ENCODE data around the gene ZNF836. TPM values are rescaled to one million over a fixed set of nuclear protein-coding genes. Genes with fewer than 3 reads are reported as not detected.

Gene ZNF836
- total RNA-seq, 1 experiment from 2014 or later = 4.3 TPM

DNA sequence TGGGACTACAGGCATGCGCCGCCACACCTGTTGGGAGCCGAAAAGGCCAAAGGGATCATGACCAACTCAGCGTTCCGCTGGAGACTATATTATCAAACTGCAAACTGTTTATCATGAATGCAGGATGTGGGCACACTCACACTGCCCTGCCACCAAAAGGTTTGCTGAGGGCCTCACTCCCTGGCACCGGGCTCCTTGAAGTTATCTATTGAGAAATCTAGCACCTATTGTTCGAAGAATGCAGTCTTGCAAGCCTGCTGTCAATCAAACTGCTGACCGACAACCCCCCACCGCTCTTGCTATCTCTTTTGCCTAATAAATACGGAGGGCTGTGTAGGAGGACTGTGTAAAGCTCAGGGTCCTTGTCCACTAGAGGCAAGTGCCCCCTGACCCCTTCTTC is 5.2 kb upstream of the ZNF836 start:
- no peak for TF ChIP-seq CTCF (IDR thresholded peaks at IDR 0.05; ENCODE audit: unreplicated experiment)
- Mint-ChIP-seq H3K4me1 (ENCODE audit: insufficient read depth, unreplicated experiment) (no peaks in the 10 kb centered on the region), H3K36me3 (ENCODE audit: insufficient read depth, unreplicated experiment) (peaks cover 5% of the 10 kb centered on the region), H3K27me3 (ENCODE audit: insufficient read depth, unreplicated experiment) (no peaks in the 10 kb centered on the region), H3K4me3 (ENCODE audit: unreplicated experiment) (no peak overlapping the region), H3K9me3 (ENCODE audit: unreplicated experiment) (peaks cover 25% of the 10 kb centered on the region), H3K27ac (ENCODE audit: low read depth, unreplicated experiment) (no peak overlapping the region)
- no peak for DNase-seq (ENCODE audit: unreplicated experiment)
- intact Hi-C loops (cut with micrococcal nuclease) = no loop called here
- ChIA-PET CTCF (interaction anchor here (0.6 to 1.2 kb wide), 2 partner anchors 8 to 38 kb away, joined by 3 to 5 read pairs; no protein-coding TSS in a partner anchor), POLR2A (interaction anchor here (1.2 kb wide), 1 partner anchor 13 kb away, joined by 4 read pairs; the partner anchor contains the start of gene PPP2R1A)
- BruUV-seq (replicated peaks) = no TSS peak

GRCh38 chr19:52172347-52172746 is 926 bp upstream of the ZNF836 start:
- intact Hi-C loops (cut with micrococcal nuclease) = no loop called here
- ChIA-PET CTCF (interaction anchor here (0.7 to 2.2 kb wide), 4 partner anchors 12 to 752 kb away, joined by 3 to 4 read pairs (median 4); partner anchors contain the start of gene ZNF616), POLR2A (interaction anchor here (0.6 to 3.7 kb wide), 9 partner anchors 10 to 523 kb away, joined by 3 to 45 read pairs (median 3); partner anchors contain the start of genes PPP2R1A, ZNF432, ZNF616 and ZNF841)
- no peaks in the 10 kb centered on the region for H3K27me3 Mint-ChIP-seq (ENCODE audit: insufficient read depth, unreplicated experiment)
- H3K4me1 Mint-ChIP-seq (ENCODE audit: insufficient read depth, unreplicated experiment) = peaks cover 11% of the 10 kb centered on the region
- no peak overlapping the region for H3K27ac Mint-ChIP-seq (ENCODE audit: low read depth, unreplicated experiment)
- peak overlapping the region; percentile 99 for H3K4me3 Mint-ChIP-seq (ENCODE audit: unreplicated experiment)
- H3K9me3 Mint-ChIP-seq (ENCODE audit: unreplicated experiment) = peaks cover 14% of the 10 kb centered on the region
- BruUV-seq (replicated peaks) = no TSS peak
- DNase-seq (ENCODE audit: unreplicated experiment) = no peak
- no peak for TF ChIP-seq CTCF (IDR thresholded peaks at IDR 0.05; ENCODE audit: unreplicated experiment)
- H3K36me3 Mint-ChIP-seq (ENCODE audit: insufficient read depth, unreplicated experiment) = peaks cover 23% of the 10 kb centered on the region

DNA sequence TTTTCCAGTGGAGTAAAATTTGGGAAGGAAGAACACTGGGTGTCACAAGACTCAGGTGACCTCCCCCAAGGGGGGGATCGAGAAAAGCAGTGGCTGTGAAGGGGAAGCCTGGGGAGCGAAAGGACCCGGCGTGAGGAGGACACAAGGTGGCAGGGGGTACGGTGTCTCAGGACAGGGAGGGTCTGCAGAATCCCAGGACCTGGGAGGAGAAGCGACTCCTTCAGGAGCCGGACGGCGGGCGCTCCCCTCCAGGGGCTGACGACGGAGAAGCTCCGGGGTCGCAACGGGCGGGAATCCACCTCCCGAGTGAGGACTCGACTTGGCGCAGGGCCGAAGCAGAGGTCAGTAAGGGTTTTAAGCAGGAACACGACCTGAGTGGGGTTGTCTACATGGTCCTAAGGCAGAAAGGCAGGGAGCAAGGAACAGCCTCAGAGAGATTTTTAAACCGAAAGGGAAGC is 529 bp downstream of the ZNF836 start:
- intact Hi-C loops (cut with micrococcal nuclease) = no loop called here
- no peak for TF ChIP-seq CTCF (IDR thresholded peaks at IDR 0.05; ENCODE audit: unreplicated experiment)
- ChIA-PET CTCF (interaction anchor here (2.2 kb wide), 1 partner anchor 32 kb away, joined by 4 read pairs; no protein-coding TSS in a partner anchor), POLR2A (interaction anchor here (1.0 to 3.7 kb wide), 4 partner anchors 18 to 122 kb away, joined by 3 to 45 read pairs (median 24); partner anchors contain the start of genes PPP2R1A, ZNF432 and ZNF616)
- H3K9me3 Mint-ChIP-seq (ENCODE audit: unreplicated experiment) = peaks cover 4% of the 10 kb centered on the region
- H3K4me1 Mint-ChIP-seq (ENCODE audit: insufficient read depth, unreplicated experiment) = peaks cover 11% of the 10 kb centered on the region
- H3K4me3 Mint-ChIP-seq (ENCODE audit: unreplicated experiment) = peak overlapping the region; percentile 99
- H3K27me3 Mint-ChIP-seq (ENCODE audit: insufficient read depth, unreplicated experiment) = no peaks in the 10 kb centered on the region
- H3K36me3 Mint-ChIP-seq (ENCODE audit: insufficient read depth, unreplicated experiment) = peaks cover 34% of the 10 kb centered on the region
- peak overlapping the region; percentile 60 for H3K27ac Mint-ChIP-seq (ENCODE audit: low read depth, unreplicated experiment)
- peak; percentile 3 for DNase-seq (ENCODE audit: unreplicated experiment)
- BruUV-seq (replicated peaks) = TSS peak; percentile 46

DNA sequence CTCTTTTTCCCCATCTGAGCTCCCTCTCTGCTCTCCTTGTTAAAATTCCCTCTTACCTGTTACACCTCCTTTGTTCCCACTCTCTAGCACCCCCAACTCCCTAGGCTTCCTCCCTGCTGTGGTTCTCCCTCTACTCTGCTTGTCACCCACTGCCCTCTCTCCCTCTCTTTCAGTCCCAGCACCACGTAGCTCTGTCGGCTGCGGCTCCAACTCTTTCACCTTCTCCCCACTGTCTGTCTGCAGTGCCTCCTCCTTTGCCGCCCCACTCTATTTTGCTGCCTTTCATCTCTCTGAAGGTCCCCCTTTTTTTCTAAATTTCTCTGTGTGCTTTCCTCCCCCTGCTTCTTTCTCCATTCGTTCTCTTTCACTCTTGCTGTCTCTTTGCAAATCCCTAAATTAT is 1.1 kb downstream of the ZNF836 start:
- H3K27ac Mint-ChIP-seq (ENCODE audit: low read depth, unreplicated experiment) = peak overlapping the region; percentile 60
- no peaks in the 10 kb centered on the region for H3K27me3 Mint-ChIP-seq (ENCODE audit: insufficient read depth, unreplicated experiment)
- CTCF ChIA-PET = interaction anchor here (1.0 kb wide), 1 partner anchor 17 kb away, joined by 3 read pairs; no protein-coding TSS in a partner anchor
- peaks cover 11% of the 10 kb centered on the region for H3K4me1 Mint-ChIP-seq (ENCODE audit: insufficient read depth, unreplicated experiment)
- intact Hi-C loops (cut with micrococcal nuclease) = no loop called here
- no TSS peak for BruUV-seq (replicated peaks)
- peaks cover 34% of the 10 kb centered on the region for H3K36me3 Mint-ChIP-seq (ENCODE audit: insufficient read depth, unreplicated experiment)
- H3K9me3 Mint-ChIP-seq (ENCODE audit: unreplicated experiment) = peaks cover 4% of the 10 kb centered on the region
- no peak for DNase-seq (ENCODE audit: unreplicated experiment)
- H3K4me3 Mint-ChIP-seq (ENCODE audit: unreplicated experiment) = peak overlapping the region; percentile 99
- POLR2A ChIA-PET = interaction anchor here (0.5 to 3.7 kb wide), 3 partner anchors 19 to 1397 kb away, joined by 3 to 45 read pairs (median 3); partner anchors contain the start of gene ZNF616
- TF ChIP-seq CTCF (IDR thresholded peaks at IDR 0.05; ENCODE audit: unreplicated experiment) = no peak

Data from MCF 10A (cell line).